Measurements from ENCODE around the gene MYO18B.

The MYO18B gene

DNA sequence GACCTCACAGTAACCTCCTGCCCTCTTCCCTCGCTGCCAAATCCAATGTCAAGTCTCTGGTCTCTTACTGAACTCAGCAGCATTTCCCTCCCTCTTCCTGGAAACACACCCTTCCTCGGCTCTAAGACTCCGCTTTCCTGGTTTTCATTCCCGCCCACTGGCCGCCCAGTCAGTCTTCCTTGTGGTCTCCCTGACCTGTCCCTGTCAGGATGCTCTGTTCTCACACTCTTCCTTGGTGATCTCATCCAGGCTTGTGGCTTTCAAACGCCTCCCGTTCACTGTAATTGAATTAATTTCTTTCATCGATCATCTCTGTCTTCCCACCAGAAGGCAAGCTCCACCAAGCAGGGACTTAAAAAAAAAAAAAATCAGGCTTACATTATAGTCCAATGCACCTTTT lies 33.5 kb downstream of the MYO18B start:
- Histone ChIP-seq H3K4ac (ENCODE audit: low read length) (no peak overlapping the region), H3K4me2 (ENCODE audit: insufficient read depth, low read length, poor library complexity, severe bottlenecking) (no peak overlapping the region), H3K9me3 (replicated peaks in 1 of 2; ENCODE audit: control insufficient read depth in 2 of 2, insufficient read depth in 1 of 2, low read depth in 1 of 2, low read length in 2 of 2) (no peaks in the 10 kb centered on the region), H3K4me3 (ENCODE audit: low read length in 2 of 2) (no peak overlapping the region), H3K23ac (ENCODE audit: low read depth, low read length, poor library complexity) (no peak overlapping the region), H2AK5ac (ENCODE audit: low read depth, low read length) (no peak overlapping the region), H3K36me3 (replicated peaks in 1 of 2; ENCODE audit: control insufficient read depth in 2 of 2, insufficient read depth in 2 of 2, low read length in 2 of 2) (no peaks in the 10 kb centered on the region), H2BK5ac (ENCODE audit: low read length) (no peak overlapping the region), H2BK15ac (ENCODE audit: low read length) (peak overlapping the region; percentile 41), H3K14ac (ENCODE audit: low read length) (no peak overlapping the region), H2BK120ac (ENCODE audit: low read depth, low read length) (no peak overlapping the region), H3K18ac (ENCODE audit: low read length) (no peak overlapping the region), H4K8ac (ENCODE audit: low read depth, low read length) (no peak overlapping the region), H3K4me1 (ENCODE audit: control insufficient read depth in 2 of 2, insufficient read depth in 1 of 2, low read depth in 1 of 2, low read length in 2 of 2) (no peaks in the 10 kb centered on the region), H4K91ac (ENCODE audit: low read depth, low read length, poor library complexity) (no peak overlapping the region), H3K27ac (replicated peaks; ENCODE audit: low read length) (no peak overlapping the region), H2AFZ (ENCODE audit: low read length) (no peak overlapping the region), H2BK12ac (ENCODE audit: low read length) (no peak overlapping the region), H3K79me1 (ENCODE audit: low read depth, low read length) (no peaks in the 10 kb centered on the region), H3K9ac (ENCODE audit: low read depth, low read length, poor library complexity) (no peak overlapping the region), H3K27me3 (ENCODE audit: control insufficient read depth in 3 of 3, insufficient read depth in 3 of 3, low read depth in 1 of 3, low read length in 3 of 3) (peaks cover 0 to 3% (median 0%) of the 10 kb centered on the region in 3 experiments)
- DNase-seq (ENCODE audit: low spot score) = peak; percentile 41
- WGBS, 2 donors (ENCODE audit: extremely low coverage in 2 of 2, insufficient read length in 2 of 2, insufficient replicate concordance in 1 of 2) = no CpG with 5 or more reads among the region's 8 CpGs

DNA sequence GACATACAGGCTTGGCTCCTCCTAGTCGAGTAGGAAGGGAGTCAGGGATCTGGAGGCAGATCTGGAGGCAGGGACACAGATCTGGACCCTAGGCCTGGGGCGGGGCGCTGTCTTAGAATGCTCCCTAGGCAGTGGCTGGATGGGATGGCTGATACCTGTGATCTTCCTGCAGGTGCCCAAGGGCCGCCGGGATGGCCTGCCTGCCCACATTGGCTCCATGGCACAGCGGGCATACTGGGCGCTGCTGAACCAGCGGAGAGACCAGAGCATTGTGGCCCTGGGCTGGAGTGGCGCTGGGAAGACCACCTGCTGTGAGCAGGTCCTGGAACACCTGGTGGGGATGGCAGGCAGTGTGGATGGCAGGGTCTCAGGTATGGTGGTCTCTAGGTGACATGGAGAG lies 35.4 kb downstream of the MYO18B start:
- Histone ChIP-seq H2BK120ac (ENCODE audit: low read depth, low read length) (no peak overlapping the region), H2AK5ac (ENCODE audit: low read depth, low read length) (no peak overlapping the region), H2AFZ (ENCODE audit: low read length) (no peak overlapping the region), H3K36me3 (replicated peaks in 1 of 2; ENCODE audit: control insufficient read depth in 2 of 2, insufficient read depth in 2 of 2, low read length in 2 of 2) (no peaks in the 10 kb centered on the region), H3K9me3 (replicated peaks in 1 of 2; ENCODE audit: control insufficient read depth in 2 of 2, insufficient read depth in 1 of 2, low read depth in 1 of 2, low read length in 2 of 2) (no peaks in the 10 kb centered on the region), H3K4ac (ENCODE audit: low read length) (no peak overlapping the region), H3K9ac (ENCODE audit: low read depth, low read length, poor library complexity) (no peak overlapping the region), H3K27me3 (ENCODE audit: control insufficient read depth in 3 of 3, insufficient read depth in 3 of 3, low read depth in 1 of 3, low read length in 3 of 3) (peaks cover 0 to 3% (median 0%) of the 10 kb centered on the region in 3 experiments), H2BK15ac (ENCODE audit: low read length) (no peak overlapping the region), H3K79me1 (ENCODE audit: low read depth, low read length) (no peaks in the 10 kb centered on the region), H2BK5ac (ENCODE audit: low read length) (no peak overlapping the region), H2BK12ac (ENCODE audit: low read length) (no peak overlapping the region), H3K23ac (ENCODE audit: low read depth, low read length, poor library complexity) (no peak overlapping the region), H4K91ac (ENCODE audit: low read depth, low read length, poor library complexity) (no peak overlapping the region), H3K14ac (ENCODE audit: low read length) (no peak overlapping the region), H4K8ac (ENCODE audit: low read depth, low read length) (no peak overlapping the region), H3K27ac (replicated peaks; ENCODE audit: low read length) (no peak overlapping the region), H3K18ac (ENCODE audit: low read length) (no peak overlapping the region), H3K4me2 (ENCODE audit: insufficient read depth, low read length, poor library complexity, severe bottlenecking) (no peak overlapping the region), H3K4me3 (ENCODE audit: low read length in 2 of 2) (no peak overlapping the region), H3K4me1 (ENCODE audit: control insufficient read depth in 2 of 2, insufficient read depth in 1 of 2, low read depth in 1 of 2, low read length in 2 of 2) (no peaks in the 10 kb centered on the region)
- no CpG with 5 or more reads among the region's 9 CpGs for WGBS, 2 donors (ENCODE audit: extremely low coverage in 2 of 2, insufficient read length in 2 of 2, insufficient replicate concordance in 1 of 2)
- DNase-seq (ENCODE audit: low spot score) = no peak

DNA sequence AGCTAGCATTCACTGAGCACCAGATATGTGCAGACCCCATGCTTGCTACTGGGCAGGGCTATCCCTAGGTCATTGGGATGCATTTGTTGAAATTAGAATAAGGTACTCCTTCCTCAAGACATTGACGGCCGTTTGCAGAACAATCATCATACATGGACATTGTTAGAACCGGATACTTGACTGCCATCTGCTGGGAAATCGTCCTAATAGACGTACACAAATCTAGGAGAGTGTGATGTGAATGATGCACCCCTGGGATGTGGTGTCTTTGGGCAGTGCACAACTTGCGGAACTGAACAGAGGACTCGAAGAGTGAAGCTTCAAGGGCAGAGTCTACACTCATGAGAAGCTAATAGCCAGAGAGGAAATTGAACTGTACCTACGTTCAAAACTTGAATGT lies 35.9 kb downstream of the MYO18B start:
- no peak overlapping the region for H3K27ac ChIP-seq (replicated peaks; ENCODE audit: low read length)
- H3K18ac ChIP-seq (ENCODE audit: low read length) = no peak overlapping the region
- no peaks in the 10 kb centered on the region for H3K9me3 ChIP-seq (replicated peaks in 1 of 2; ENCODE audit: control insufficient read depth in 2 of 2, insufficient read depth in 1 of 2, low read depth in 1 of 2, low read length in 2 of 2)
- no peak overlapping the region for H4K8ac ChIP-seq (ENCODE audit: low read depth, low read length)
- no peak overlapping the region for H2BK120ac ChIP-seq (ENCODE audit: low read depth, low read length)
- H2BK15ac ChIP-seq (ENCODE audit: low read length) = no peak overlapping the region
- H2AK5ac ChIP-seq (ENCODE audit: low read depth, low read length) = no peak overlapping the region
- no peak overlapping the region for H2AFZ ChIP-seq (ENCODE audit: low read length)
- H3K4me2 ChIP-seq (ENCODE audit: insufficient read depth, low read length, poor library complexity, severe bottlenecking) = no peak overlapping the region
- peaks cover 0 to 3% (median 0%) of the 10 kb centered on the region in 3 experiments for H3K27me3 ChIP-seq (ENCODE audit: control insufficient read depth in 3 of 3, insufficient read depth in 3 of 3, low read depth in 1 of 3, low read length in 3 of 3)
- no peak overlapping the region for H2BK5ac ChIP-seq (ENCODE audit: low read length)
- H4K91ac ChIP-seq (ENCODE audit: low read depth, low read length, poor library complexity) = no peak overlapping the region
- no peaks in the 10 kb centered on the region for H3K36me3 ChIP-seq (replicated peaks in 1 of 2; ENCODE audit: control insufficient read depth in 2 of 2, insufficient read depth in 2 of 2, low read length in 2 of 2)
- no peak overlapping the region for H2BK12ac ChIP-seq (ENCODE audit: low read length)
- DNase-seq (ENCODE audit: low spot score) = no peak
- no peaks in the 10 kb centered on the region for H3K4me1 ChIP-seq (ENCODE audit: control insufficient read depth in 2 of 2, insufficient read depth in 1 of 2, low read depth in 1 of 2, low read length in 2 of 2)
- no peak overlapping the region for H3K14ac ChIP-seq (ENCODE audit: low read length)
- no peak overlapping the region for H3K9ac ChIP-seq (ENCODE audit: low read depth, low read length, poor library complexity)
- no peak overlapping the region for H3K4ac ChIP-seq (ENCODE audit: low read length)
- no peak overlapping the region for H3K23ac ChIP-seq (ENCODE audit: low read depth, low read length, poor library complexity)
- no peaks in the 10 kb centered on the region for H3K79me1 ChIP-seq (ENCODE audit: low read depth, low read length)
- no peak overlapping the region for H3K4me3 ChIP-seq (ENCODE audit: low read length in 2 of 2)
- no CpG with 5 or more reads among the region's 8 CpGs for WGBS, 2 donors (ENCODE audit: extremely low coverage in 2 of 2, insufficient read length in 2 of 2, insufficient replicate concordance in 1 of 2)

- Histone ChIP-seq H3K79me1 (ENCODE audit: low read depth, low read length) (no peaks in the 10 kb centered on the region), H3K4me1 (ENCODE audit: control insufficient read depth in 2 of 2, insufficient read depth in 1 of 2, low read depth in 1 of 2, low read length in 2 of 2) (no peaks in the 10 kb centered on the region), H3K9me3 (replicated peaks in 1 of 2; ENCODE audit: control insufficient read depth in 2 of 2, insufficient read depth in 1 of 2, low read depth in 1 of 2, low read length in 2 of 2) (no peaks in the 10 kb centered on the region), H2BK5ac (ENCODE audit: low read length) (no peak overlapping the region), H4K8ac (ENCODE audit: low read depth, low read length) (no peak overlapping the region), H3K27ac (replicated peaks; ENCODE audit: low read length) (no peak overlapping the region), H3K4me3 (ENCODE audit: low read length in 2 of 2) (no peak overlapping the region), H3K4ac (ENCODE audit: low read length) (no peak overlapping the region), H3K4me2 (ENCODE audit: insufficient read depth, low read length, poor library complexity, severe bottlenecking) (no peak overlapping the region), H2BK120ac (ENCODE audit: low read depth, low read length) (no peak overlapping the region), H2BK15ac (ENCODE audit: low read length) (no peak overlapping the region), H3K23ac (ENCODE audit: low read depth, low read length, poor library complexity) (no peak overlapping the region), H2BK12ac (ENCODE audit: low read length) (no peak overlapping the region), H3K14ac (ENCODE audit: low read length) (no peak overlapping the region), H3K27me3 (ENCODE audit: control insufficient read depth in 3 of 3, insufficient read depth in 3 of 3, low read depth in 1 of 3, low read length in 3 of 3) (peaks cover 0 to 3% (median 1%) of the 10 kb centered on the region in 3 experiments), H2AFZ (ENCODE audit: low read length) (no peak overlapping the region), H3K36me3 (replicated peaks in 1 of 2; ENCODE audit: control insufficient read depth in 2 of 2, insufficient read depth in 2 of 2, low read length in 2 of 2) (no peaks in the 10 kb centered on the region), H3K18ac (ENCODE audit: low read length) (no peak overlapping the region), H3K9ac (ENCODE audit: low read depth, low read length, poor library complexity) (no peak overlapping the region), H2AK5ac (ENCODE audit: low read depth, low read length) (no peak overlapping the region), H4K91ac (ENCODE audit: low read depth, low read length, poor library complexity) (no peak overlapping the region)
- no CpG with 5 or more reads among the region's 2 CpGs for WGBS, 2 donors (ENCODE audit: extremely low coverage in 2 of 2, insufficient read length in 2 of 2, insufficient replicate concordance in 1 of 2)
- DNase-seq (ENCODE audit: low spot score) = no peak
Measured at GRCh38 chr22:25779426-25779825, 37.4 kb downstream of the MYO18B start.

Measured in neuronal stem cell (in vitro differentiated cells).